HEK293 (cell line): ENCODE data around the gene ZFYVE19.

Experiments used
- CTCF ChIA-PET: fragments of 350-600 bp; formaldehyde crosslinking; extraction: SDS; loops from one replicate; lab custom pipeline; 2021; ENCODE audit warnings: antibody characterized with exemption; lab: Yijun Ruan, JAX
- POLR2A ChIA-PET: fragments of 300-600 bp; formaldehyde crosslinking; extraction: SDS; loops from one replicate; lab custom pipeline; 2020; ENCODE audit warnings: antibody characterized with exemption, inconsistent platforms; lab: Yijun Ruan, JAX
- H3K27ac ChIP-seq: fragments of 200-500 bp; sonication (Bioruptor generic); 2 replicates; pipeline ENCODE4 v1.5.1; 2014; ENCODE audit warnings: low read depth, low read length, control low read depth, inconsistent platforms; ENCODE audit errors: extremely low read depth
- H3K36me3 ChIP-seq, 2 experiments: fragments of 200-500 bp in 1 of 2; sonication (Bioruptor generic) in 1 of 2; 1 replicate in 1 of 2; 2 replicates in 1 of 2; pipeline ENCODE4 v1.5.1; 2014 to 2017; ENCODE audit warnings: inconsistent platforms in 2 of 2, low read length in 2 of 2; ENCODE audit not compliant: control insufficient read depth in 2 of 2, insufficient read depth in 1 of 2
- H3K4me1 ChIP-seq: fragments of 200-500 bp; sonication (Bioruptor generic); 2 replicates; pipeline ENCODE4 v1.5.1; 2014; ENCODE audit warnings: mild to moderate bottlenecking, low read length, inconsistent platforms; ENCODE audit not compliant: control insufficient read depth, insufficient read depth
- H3K4me3 ChIP-seq: 2 replicates; pipeline ENCODE4 v1.5.1; 2011; ENCODE audit warnings: low read depth, mild to moderate bottlenecking, control low read depth, low read length, moderate library complexity
- H3K9me3 ChIP-seq: fragments of 200-500 bp; sonication (Bioruptor generic); 2 replicates; pipeline ENCODE4 v1.5.1; 2014; ENCODE audit warnings: low read depth, low read length, inconsistent platforms; ENCODE audit not compliant: control insufficient read depth, insufficient read depth
- EGR2 ChIP-seq: fragments of 450-650 bp; formaldehyde crosslinking; IDR thresholded peaks from 2 replicates; pipeline ENCODE4 v1.5.1; 2016; ENCODE audit warnings: low read depth, missing biosample characterization, missing genetic modification characterization
- GLI4 ChIP-seq: fragments of 450-650 bp; formaldehyde crosslinking; IDR thresholded peaks from 2 replicates; pipeline ENCODE4 v1.5.1; 2016; ENCODE audit warnings: missing biosample characterization, missing genetic modification characterization
- KLF17 ChIP-seq: fragments of 450-650 bp; formaldehyde crosslinking; IDR thresholded peaks from 2 replicates; pipeline ENCODE4 v1.5.1; 2016; ENCODE audit warnings: missing biosample characterization, missing genetic modification characterization
- SETDB1 ChIP-seq: IDR thresholded peaks from one replicate; pipeline ENCODE4 v1.6.1; 2017; ENCODE audit warnings: mild to moderate bottlenecking, low read length, moderate library complexity, mixed read lengths; ENCODE audit not compliant: insufficient read length
- SP3 ChIP-seq: fragments of 450-650 bp; formaldehyde crosslinking; IDR thresholded peaks from 2 replicates; pipeline ENCODE4 v1.5.1; 2016; ENCODE audit warnings: missing biosample characterization, missing genetic modification characterization
- ZBTB6 ChIP-seq: fragments of 450-650 bp; formaldehyde crosslinking; IDR thresholded peaks from 2 replicates; pipeline ENCODE4 v1.5.1; 2017; ENCODE audit warnings: missing biosample characterization, missing genetic modification characterization
- ZEB2 ChIP-seq: fragments of 450-650 bp; formaldehyde crosslinking; IDR thresholded peaks from 2 replicates; pipeline ENCODE4 v1.5.1; 2016; ENCODE audit warnings: missing biosample characterization, missing genetic modification characterization
- ZFHX2 ChIP-seq: fragments of 450-650 bp; formaldehyde crosslinking; conservative IDR thresholded peaks from 2 replicates; pipeline ENCODE4 v1.5.1; 2016; ENCODE audit warnings: missing biosample characterization, missing genetic modification characterization
- ZNF175 ChIP-seq: fragments of 450-650 bp; formaldehyde crosslinking; IDR thresholded peaks from 2 replicates; pipeline ENCODE4 v1.5.1; 2016; ENCODE audit warnings: missing biosample characterization, missing genetic modification characterization
- ZNF211 ChIP-seq: fragments of 450-650 bp; formaldehyde crosslinking; IDR thresholded peaks from 2 replicates; pipeline ENCODE4 v1.5.1; 2016; ENCODE audit warnings: low read depth, missing biosample characterization, missing genetic modification characterization
- ZNF214 ChIP-seq: fragments of 450-650 bp; formaldehyde crosslinking; IDR thresholded peaks from 2 replicates; pipeline ENCODE4 v1.5.1; 2017; ENCODE audit warnings: missing biosample characterization, mild to moderate bottlenecking, missing genetic modification characterization, borderline replicate concordance
- ZNF280D ChIP-seq: fragments of 450-650 bp; formaldehyde crosslinking; IDR thresholded peaks from 2 replicates; pipeline ENCODE4 v1.5.1; 2016; ENCODE audit warnings: missing biosample characterization, missing genetic modification characterization
- ZNF560 ChIP-seq: fragments of 450-650 bp; formaldehyde crosslinking; IDR thresholded peaks from 2 replicates; pipeline ENCODE4 v1.5.1; 2017; ENCODE audit warnings: missing biosample characterization, missing genetic modification characterization, borderline replicate concordance
- ZNF776 ChIP-seq: fragments of 450-650 bp; formaldehyde crosslinking; IDR thresholded peaks from 2 replicates; pipeline ENCODE4 v1.5.0; 2017; ENCODE audit warnings: missing biosample characterization, missing genetic modification characterization, borderline replicate concordance
- TF ChIP-seq, protein P1 (sequence below): fragments of 450-650 bp; formaldehyde crosslinking; IDR thresholded peaks from 2 replicates; pipeline ENCODE4 v1.5.1; 2016; ENCODE audit warnings: missing biosample characterization, missing genetic modification characterization
- TF ChIP-seq, protein P2 (sequence below): fragments of 450-650 bp; formaldehyde crosslinking; IDR thresholded peaks from 2 replicates; pipeline ENCODE4 v1.5.1; 2016; ENCODE audit warnings: missing biosample characterization, missing genetic modification characterization
- TF ChIP-seq, protein P3 (sequence below): fragments of 450-650 bp; formaldehyde crosslinking; IDR thresholded peaks from 2 replicates; pipeline ENCODE4 v1.5.1; 2016; ENCODE audit warnings: missing biosample characterization, missing genetic modification characterization
- TF ChIP-seq, protein P4 (sequence below): fragments of 450-650 bp; formaldehyde crosslinking; IDR thresholded peaks from 2 replicates; pipeline ENCODE4 v1.5.1; 2017; ENCODE audit warnings: missing biosample characterization, missing genetic modification characterization
- TF ChIP-seq, protein P5 (sequence below): fragments of 450-650 bp; formaldehyde crosslinking; IDR thresholded peaks from 2 replicates; pipeline ENCODE4 v1.5.1; 2017; ENCODE audit warnings: missing biosample characterization, missing genetic modification characterization

The ZFYVE19 gene

GRCh38 chr15:40838756-40839155, 31.9 kb downstream of the ZFYVE19 start:
- no peak overlapping the region for H3K4me3 ChIP-seq
- H3K9me3 ChIP-seq, result no peaks in the 10 kb centered on the region
- no peaks in the 10 kb centered on the region for H3K36me3 ChIP-seq
- TF ChIP-seq ZEB2 (tag by site-specific recombination), result no peak
- TF ChIP-seq ZNF214 (tag by site-specific recombination), result no peak
- TF ChIP-seq KLF17 (tag by site-specific recombination), result no peak
- TF ChIP-seq, protein P1, sequence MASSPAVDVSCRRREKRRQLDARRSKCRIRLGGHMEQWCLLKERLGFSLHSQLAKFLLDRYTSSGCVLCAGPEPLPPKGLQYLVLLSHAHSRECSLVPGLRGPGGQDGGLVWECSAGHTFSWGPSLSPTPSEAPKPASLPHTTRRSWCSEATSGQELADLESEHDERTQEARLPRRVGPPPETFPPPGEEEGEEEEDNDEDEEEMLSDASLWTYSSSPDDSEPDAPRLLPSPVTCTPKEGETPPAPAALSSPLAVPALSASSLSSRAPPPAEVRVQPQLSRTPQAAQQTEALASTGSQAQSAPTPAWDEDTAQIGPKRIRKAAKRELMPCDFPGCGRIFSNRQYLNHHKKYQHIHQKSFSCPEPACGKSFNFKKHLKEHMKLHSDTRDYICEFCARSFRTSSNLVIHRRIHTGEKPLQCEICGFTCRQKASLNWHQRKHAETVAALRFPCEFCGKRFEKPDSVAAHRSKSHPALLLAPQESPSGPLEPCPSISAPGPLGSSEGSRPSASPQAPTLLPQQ (tag by site-specific recombination), result no peak
- TF ChIP-seq, protein P2, sequence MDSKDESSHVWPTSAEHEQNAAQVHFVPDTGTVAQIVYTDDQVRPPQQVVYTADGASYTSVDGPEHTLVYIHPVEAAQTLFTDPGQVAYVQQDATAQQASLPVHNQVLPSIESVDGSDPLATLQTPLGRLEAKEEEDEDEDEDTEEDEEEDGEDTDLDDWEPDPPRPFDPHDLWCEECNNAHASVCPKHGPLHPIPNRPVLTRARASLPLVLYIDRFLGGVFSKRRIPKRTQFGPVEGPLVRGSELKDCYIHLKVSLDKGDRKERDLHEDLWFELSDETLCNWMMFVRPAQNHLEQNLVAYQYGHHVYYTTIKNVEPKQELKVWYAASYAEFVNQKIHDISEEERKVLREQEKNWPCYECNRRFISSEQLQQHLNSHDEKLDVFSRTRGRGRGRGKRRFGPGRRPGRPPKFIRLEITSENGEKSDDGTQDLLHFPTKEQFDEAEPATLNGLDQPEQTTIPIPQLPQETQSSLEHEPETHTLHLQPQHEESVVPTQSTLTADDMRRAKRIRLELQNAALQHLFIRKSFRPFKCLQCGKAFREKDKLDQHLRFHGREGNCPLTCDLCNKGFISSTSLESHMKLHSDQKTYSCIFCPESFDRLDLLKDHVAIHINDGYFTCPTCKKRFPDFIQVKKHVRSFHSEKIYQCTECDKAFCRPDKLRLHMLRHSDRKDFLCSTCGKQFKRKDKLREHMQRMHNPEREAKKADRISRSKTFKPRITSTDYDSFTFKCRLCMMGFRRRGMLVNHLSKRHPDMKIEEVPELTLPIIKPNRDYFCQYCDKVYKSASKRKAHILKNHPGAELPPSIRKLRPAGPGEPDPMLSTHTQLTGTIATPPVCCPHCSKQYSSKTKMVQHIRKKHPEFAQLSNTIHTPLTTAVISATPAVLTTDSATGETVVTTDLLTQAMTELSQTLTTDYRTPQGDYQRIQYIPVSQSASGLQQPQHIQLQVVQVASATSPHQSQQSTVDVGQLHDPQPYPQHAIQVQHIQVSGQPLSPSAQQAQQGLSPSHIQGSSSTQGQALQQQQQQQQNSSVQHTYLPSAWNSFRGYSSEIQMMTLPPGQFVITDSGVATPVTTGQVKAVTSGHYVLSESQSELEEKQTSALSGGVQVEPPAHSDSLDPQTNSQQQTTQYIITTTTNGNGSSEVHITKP (tag by site-specific recombination), result no peak
- TF ChIP-seq EGR2 (tag by site-specific recombination), result no peak
- TF ChIP-seq ZNF776 (tag by site-specific recombination), result no peak
- no peak for TF ChIP-seq ZBTB6 (tag by site-specific recombination)
- TF ChIP-seq, protein P3, sequence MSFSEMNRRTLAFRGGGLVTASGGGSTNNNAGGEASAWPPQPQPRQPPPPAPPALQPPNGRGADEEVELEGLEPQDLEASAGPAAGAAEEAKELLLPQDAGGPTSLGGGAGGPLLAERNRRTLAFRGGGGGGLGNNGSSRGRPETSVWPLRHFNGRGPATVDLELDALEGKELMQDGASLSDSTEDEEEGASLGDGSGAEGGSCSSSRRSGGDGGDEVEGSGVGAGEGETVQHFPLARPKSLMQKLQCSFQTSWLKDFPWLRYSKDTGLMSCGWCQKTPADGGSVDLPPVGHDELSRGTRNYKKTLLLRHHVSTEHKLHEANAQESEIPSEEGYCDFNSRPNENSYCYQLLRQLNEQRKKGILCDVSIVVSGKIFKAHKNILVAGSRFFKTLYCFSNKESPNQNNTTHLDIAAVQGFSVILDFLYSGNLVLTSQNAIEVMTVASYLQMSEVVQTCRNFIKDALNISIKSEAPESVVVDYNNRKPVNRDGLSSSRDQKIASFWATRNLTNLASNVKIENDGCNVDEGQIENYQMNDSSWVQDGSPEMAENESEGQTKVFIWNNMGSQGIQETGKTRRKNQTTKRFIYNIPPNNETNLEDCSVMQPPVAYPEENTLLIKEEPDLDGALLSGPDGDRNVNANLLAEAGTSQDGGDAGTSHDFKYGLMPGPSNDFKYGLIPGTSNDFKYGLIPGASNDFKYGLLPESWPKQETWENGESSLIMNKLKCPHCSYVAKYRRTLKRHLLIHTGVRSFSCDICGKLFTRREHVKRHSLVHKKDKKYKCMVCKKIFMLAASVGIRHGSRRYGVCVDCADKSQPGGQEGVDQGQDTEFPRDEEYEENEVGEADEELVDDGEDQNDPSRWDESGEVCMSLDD (tag by site-specific recombination), result no peak
- no peak for TF ChIP-seq SETDB1
- no peak for TF ChIP-seq ZFHX2 (tag by site-specific recombination)
- TF ChIP-seq ZNF560 (tag by site-specific recombination), result no peak
- TF ChIP-seq, protein P4, sequence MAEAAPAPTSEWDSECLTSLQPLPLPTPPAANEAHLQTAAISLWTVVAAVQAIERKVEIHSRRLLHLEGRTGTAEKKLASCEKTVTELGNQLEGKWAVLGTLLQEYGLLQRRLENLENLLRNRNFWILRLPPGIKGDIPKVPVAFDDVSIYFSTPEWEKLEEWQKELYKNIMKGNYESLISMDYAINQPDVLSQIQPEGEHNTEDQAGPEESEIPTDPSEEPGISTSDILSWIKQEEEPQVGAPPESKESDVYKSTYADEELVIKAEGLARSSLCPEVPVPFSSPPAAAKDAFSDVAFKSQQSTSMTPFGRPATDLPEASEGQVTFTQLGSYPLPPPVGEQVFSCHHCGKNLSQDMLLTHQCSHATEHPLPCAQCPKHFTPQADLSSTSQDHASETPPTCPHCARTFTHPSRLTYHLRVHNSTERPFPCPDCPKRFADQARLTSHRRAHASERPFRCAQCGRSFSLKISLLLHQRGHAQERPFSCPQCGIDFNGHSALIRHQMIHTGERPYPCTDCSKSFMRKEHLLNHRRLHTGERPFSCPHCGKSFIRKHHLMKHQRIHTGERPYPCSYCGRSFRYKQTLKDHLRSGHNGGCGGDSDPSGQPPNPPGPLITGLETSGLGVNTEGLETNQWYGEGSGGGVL, result no peak
- no peak for TF ChIP-seq GLI4 (tag by site-specific recombination)
- TF ChIP-seq ZNF211, result no peak
- TF ChIP-seq, protein P5, sequence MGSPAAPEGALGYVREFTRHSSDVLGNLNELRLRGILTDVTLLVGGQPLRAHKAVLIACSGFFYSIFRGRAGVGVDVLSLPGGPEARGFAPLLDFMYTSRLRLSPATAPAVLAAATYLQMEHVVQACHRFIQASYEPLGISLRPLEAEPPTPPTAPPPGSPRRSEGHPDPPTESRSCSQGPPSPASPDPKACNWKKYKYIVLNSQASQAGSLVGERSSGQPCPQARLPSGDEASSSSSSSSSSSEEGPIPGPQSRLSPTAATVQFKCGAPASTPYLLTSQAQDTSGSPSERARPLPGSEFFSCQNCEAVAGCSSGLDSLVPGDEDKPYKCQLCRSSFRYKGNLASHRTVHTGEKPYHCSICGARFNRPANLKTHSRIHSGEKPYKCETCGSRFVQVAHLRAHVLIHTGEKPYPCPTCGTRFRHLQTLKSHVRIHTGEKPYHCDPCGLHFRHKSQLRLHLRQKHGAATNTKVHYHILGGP (tag by site-specific recombination), result no peak
- TF ChIP-seq ZNF280D (tag by site-specific recombination), result no peak
- no peak for TF ChIP-seq SP3 (tag by site-specific recombination)
- TF ChIP-seq ZNF175 (tag by site-specific recombination), result no peak
- ChIA-PET CTCF (interaction anchor here (0.6 to 1.3 kb wide), 4 partner anchors 19 to 752 kb away, joined by 3 read pairs; no protein-coding TSS in a partner anchor), POLR2A (interaction anchor here (1.2 kb wide), 1 partner anchor 92 kb away, joined by 4 read pairs; no protein-coding TSS in a partner anchor)
- no peaks in the 10 kb centered on the region for H3K4me1 ChIP-seq
- no peak overlapping the region for H3K27ac ChIP-seq
